Endothelial cell of umbilical vein (primary cell): ENCODE results near the gene SKA3. TPM values are rescaled to one million over a fixed set of nuclear protein-coding genes. Genes with fewer than 3 reads are reported as not detected.

Experiments used
- BruUV-seq: library from RNA; stranded (reverse); fragments of 400-500 nt; replicated peaks from 2 replicates; lab custom pipeline; 2021; lab: Mats Ljungman, UMichigan
- CTCF ChIA-PET: fragments of 300-600, 350-600 bp; sonication (Branson Sonifier 250); formaldehyde crosslinking; loops from one replicate; lab custom pipeline; 2021; ENCODE audit warnings: antibody characterized with exemption, inconsistent platforms; lab: Charles Lee
- POLR2A ChIA-PET: fragments of 300-600, 350-600 bp; sonication (Branson Sonifier 250); formaldehyde crosslinking; loops from one replicate; lab custom pipeline; 2021; ENCODE audit warnings: antibody characterized with exemption, inconsistent platforms; lab: Charles Lee
- DNase-seq: peaks from one replicate; pipeline ENCODE4 v3.0.0-alpha.2; 2011; ENCODE audit warnings: low read depth, low spot score
- FAIRE-seq: peaks from 2 replicates; lab custom pipeline; 2011; peaks lifted over from hg19 to GRCh38; lab: Jason Lieb, UNC
- H2AFZ ChIP-seq: 2 replicates; pipeline ENCODE4 v1.6.0; 2012; ENCODE audit warnings: low read depth, low read length, control low read depth, inconsistent platforms
- H3K27ac ChIP-seq: 2 replicates; pipeline ENCODE4 v1.5.1; 2011; ENCODE audit warnings: low read depth, mild to moderate bottlenecking, control low read depth, low read length, moderate library complexity; ENCODE audit not compliant: insufficient read depth
- H3K27me3 ChIP-seq, 2 experiments: 2 replicates each; pipeline versions ENCODE4 v1.6.0 to v1.6.1; 2011; ENCODE audit warnings: low read length in 2 of 2, mixed read lengths in 1 of 2; ENCODE audit not compliant: control insufficient read depth in 2 of 2, insufficient read depth in 2 of 2
- H3K36me3 ChIP-seq, 2 experiments: 2 replicates in 1 of 2; 3 replicates in 1 of 2; pipeline ENCODE4 v1.5.1; 2011; ENCODE audit warnings: low read length in 2 of 2, mild to moderate bottlenecking in 1 of 2, moderate library complexity in 1 of 2; ENCODE audit not compliant: control insufficient read depth in 2 of 2, insufficient read depth in 2 of 2; ENCODE audit errors: extremely low read depth in 1 of 2
- H3K4me1 ChIP-seq: 3 replicates; pipeline ENCODE4 v1.5.1; 2011; ENCODE audit warnings: mild to moderate bottlenecking, low read length; ENCODE audit not compliant: control insufficient read depth, insufficient read depth; ENCODE audit errors: extremely low read depth
- H3K4me2 ChIP-seq: 2 replicates; pipeline ENCODE4 v1.6.1; 2011; ENCODE audit warnings: low read length, control low read depth, mixed read lengths; ENCODE audit not compliant: insufficient read depth
- H3K4me3 ChIP-seq, 3 experiments: fragments of 200-600 bp in 1 of 3; sonication (generic), shearing (Covaris generic) in 1 of 3; replicated peaks in 1 of 3; 2 replicates each; pipeline ENCODE4 v1.5.1; 2011 to 2016; ENCODE audit warnings: control low read depth in 3 of 3, low read length in 3 of 3, mild to moderate bottlenecking in 2 of 3, inconsistent platforms in 1 of 3, low read depth in 1 of 3, moderate library complexity in 1 of 3; ENCODE audit not compliant: insufficient read depth in 1 of 3
- H3K79me2 ChIP-seq: 2 replicates; pipeline ENCODE4 v1.6.0; 2012; ENCODE audit warnings: low read length, inconsistent platforms; ENCODE audit not compliant: control insufficient read depth, insufficient read depth
- H3K9ac ChIP-seq: replicated peaks from 2 replicates; pipeline ENCODE3; 2011; ENCODE audit warnings: low read length, control low read depth; ENCODE audit not compliant: insufficient read depth; ENCODE audit errors: extremely low read depth
- H3K9me1 ChIP-seq: replicated peaks from 3 replicates; pipeline ENCODE4 v1.6.0; 2011; ENCODE audit warnings: mild to moderate bottlenecking, low read length; ENCODE audit not compliant: control insufficient read depth, insufficient read depth; ENCODE audit errors: extremely low read depth
- H3K9me3 ChIP-seq: replicated peaks from 2 replicates; pipeline ENCODE4 v1.5.1; 2012; ENCODE audit warnings: low read length, inconsistent platforms; ENCODE audit not compliant: control insufficient read depth, insufficient read depth
- H4K20me1 ChIP-seq: replicated peaks from 2 replicates; pipeline ENCODE3; 2011; ENCODE audit warnings: mild to moderate bottlenecking, low read length; ENCODE audit not compliant: control insufficient read depth, insufficient read depth; ENCODE audit errors: extremely low read depth
- CTCF ChIP-seq, 2 donors: IDR thresholded peaks; 1 replicate in 1 of 2; 2 replicates in 1 of 2; pipeline ENCODE4 v1.5.1; 2011; ENCODE audit warnings: low read length in 2 of 2, mild to moderate bottlenecking in 2 of 2, moderate library complexity in 2 of 2, control low read depth in 1 of 2, inconsistent platforms in 1 of 2, low read depth in 1 of 2; ENCODE audit not compliant: insufficient read depth in 1 of 2; ENCODE audit errors: extremely low read depth in 1 of 2
- EZH2 ChIP-seq: IDR thresholded peaks from 2 replicates; pipeline ENCODE4 v1.6.1; 2012; ENCODE audit warnings: borderline replicate concordance, low read depth, mild to moderate bottlenecking, moderate library complexity, low read length, inconsistent platforms; ENCODE audit not compliant: severe bottlenecking
- GATA2 ChIP-seq: IDR thresholded peaks from 2 replicates; pipeline ENCODE4 v1.7.0; 2011; ENCODE audit warnings: low read depth, mild to moderate bottlenecking, moderate library complexity, mixed read lengths, low read length; ENCODE audit not compliant: insufficient read length, insufficient read depth
- MAX ChIP-seq: IDR thresholded peaks from 2 replicates; pipeline ENCODE4 v1.6.1; 2011; ENCODE audit not compliant: insufficient read depth, insufficient read length
- MYC ChIP-seq: IDR thresholded peaks from one replicate; pipeline ENCODE4 v1.6.1; 2011; ENCODE audit warnings: mild to moderate bottlenecking, low read depth, low read length
- POLR2A ChIP-seq: IDR thresholded peaks from 2 replicates; pipeline ENCODE4 v1.6.1; 2012; ENCODE audit warnings: low read depth, mild to moderate bottlenecking, control low read depth, low read length
- POLR2AphosphoS5 ChIP-seq: IDR thresholded peaks from 2 replicates; pipeline ENCODE4 v1.6.1; 2012; ENCODE audit warnings: low read depth, mild to moderate bottlenecking, control low read depth, low read length, moderate library complexity; ENCODE audit not compliant: insufficient read depth
- dilution Hi-C: fragments of 300-500 bp; cut with MboI; formaldehyde crosslinking; loops from one replicate; pipeline ENCODE4 v1.15.0; 2019; ENCODE audit warnings: low sequenced_read_pairs; ENCODE audit not compliant: extremely low pct_ligation_motif_present
- intact Hi-C: fragments of 100-400 bp; cut with micrococcal nuclease; formaldehyde crosslinking; loops from one replicate; pipeline ENCODE4 v1.10.0; 2022
- polyA plus RNA-seq, 4 experiments: library from polyadenylated mRNA; depleted of rRNA in 3 of 4; stranded (reverse) in 3 of 4; unstranded in 1 of 4; fragments of >200 nt; gene quantifications; 2 replicates each; pipeline versions ENCODE4 v1.2.1 to v1.2.3, GENCODE V29; 2011 to 2012; ENCODE audit warnings: missing spikeins in 1 of 4
- total RNA-seq: library from RNA; stranded (reverse); gene quantifications from 2 replicates; pipeline ENCODE4 v1.2.3, GENCODE V29; 2021

Gene SKA3
- total and polyA plus RNA-seq, 2 donors (not counting 3 experiments of a cell fraction or from before 2014, with no cell fraction given) = 9.4 to 28.7 TPM

GRCh38 chr13:21111546-21111945 is 64.8 kb downstream of the SKA3 start:
- POLR2A ChIA-PET = no interaction called here
- intact Hi-C loops = loop anchor here (2.0 kb wide), 3 partner anchors 31 to 69 kb away; partner anchors contain the start of gene LATS2
- CTCF ChIA-PET = interaction anchor here (1.0 to 2.3 kb wide), 4 partner anchors 22 to 168 kb away, joined by 3 to 9 read pairs (median 6); partner anchors contain the start of genes MRPL57 and SKA3

GRCh38 chr13:21109168-21109567 is 67.2 kb downstream of the SKA3 start:
- dilution Hi-C loops (no loop called here), intact Hi-C loops (no loop called here)
- Histone ChIP-seq H3K27me3 (no peaks in the 10 kb centered on the region), H3K9ac (no peak overlapping the region), H3K79me2 (no peaks in the 10 kb centered on the region), H3K9me1 (no peaks in the 10 kb centered on the region), H3K27ac (no peak overlapping the region), H2AFZ (no peak overlapping the region), H3K9me3 (no peaks in the 10 kb centered on the region), H3K36me3 (no peaks in the 10 kb centered on the region), H3K4me1 (no peaks in the 10 kb centered on the region), H3K4me3 (no peak overlapping the region), H3K4me2 (no peak overlapping the region), H4K20me1 (no peaks in the 10 kb centered on the region)
- DNase-seq = no peak
- no peak for TF ChIP-seq POLR2A
- no peak for TF ChIP-seq MAX
- TF ChIP-seq EZH2 = no peak
- TF ChIP-seq CTCF (IDR thresholded peaks at IDR 0.05; ENCODE audit: extremely low read depth in 1 of 2, insufficient read depth in 1 of 2, low read depth in 1 of 2, low read length in 2 of 2) = no peak
- no peak for TF ChIP-seq POLR2AphosphoS5
- no peak for TF ChIP-seq MYC
- TF ChIP-seq GATA2 = no peak
- no TSS peak for BruUV-seq
- FAIRE-seq = no peak
- ChIA-PET POLR2A (no interaction called here), CTCF (interaction anchor here (1.1 to 1.4 kb wide), 3 partner anchors 24 to 370 kb away, joined by 3 to 4 read pairs (median 4); no protein-coding TSS in a partner anchor)

More at GRCh38 chr13:21111546-21111945, 64.8 kb downstream of the SKA3 start:
- no peaks in the 10 kb centered on the region for H3K79me2 ChIP-seq
- no peaks in the 10 kb centered on the region for H3K27me3 ChIP-seq
- no peak for FAIRE-seq
- no peak for TF ChIP-seq MYC
- TF ChIP-seq POLR2A = no peak
- dilution Hi-C loops = no loop called here
- H3K27ac ChIP-seq = no peak overlapping the region
- H3K9me3 ChIP-seq = no peaks in the 10 kb centered on the region
- no peaks in the 10 kb centered on the region for H4K20me1 ChIP-seq
- no peak for DNase-seq
- no peaks in the 10 kb centered on the region for H3K4me1 ChIP-seq
- H3K36me3 ChIP-seq = no peaks in the 10 kb centered on the region
- BruUV-seq = no TSS peak
- no peak overlapping the region for H3K4me3 ChIP-seq
- H3K9ac ChIP-seq = no peak overlapping the region
- H3K9me1 ChIP-seq = no peaks in the 10 kb centered on the region
- no peak overlapping the region for H2AFZ ChIP-seq
- no peak overlapping the region for H3K4me2 ChIP-seq
